Measurements from ENCODE around the gene BCL2. TPM values are rescaled to one million over a fixed set of nuclear protein-coding genes. Genes with fewer than 3 reads are reported as not detected.

The BCL2 gene
- total RNA-seq, 2 donors from 2014 or later = 13.9 to 16.4 TPM

- no peak for TF ChIP-seq CTCF (IDR thresholded peaks at IDR 0.05)
- no peak overlapping the region for H3K27ac ChIP-seq
- DNase-seq = no peak
- no peaks in the 10 kb centered on the region for H3K27me3 ChIP-seq
- no peaks in the 10 kb centered on the region for H3K36me3 ChIP-seq
- no peak overlapping the region for H3K9ac ChIP-seq (ENCODE audit: low read depth in 2 of 2, low read length in 2 of 2)
- H3K4me3 ChIP-seq = no peak overlapping the region
- H3K9me3 ChIP-seq = no peaks in the 10 kb centered on the region
- no peaks in the 10 kb centered on the region for H3K4me1 ChIP-seq
- intact Hi-C loops (cut with DNase I) = no loop called here
Measured at GRCh38 chr18:63267975-63268721, 51.4 kb downstream of the BCL2 start.

DNA sequence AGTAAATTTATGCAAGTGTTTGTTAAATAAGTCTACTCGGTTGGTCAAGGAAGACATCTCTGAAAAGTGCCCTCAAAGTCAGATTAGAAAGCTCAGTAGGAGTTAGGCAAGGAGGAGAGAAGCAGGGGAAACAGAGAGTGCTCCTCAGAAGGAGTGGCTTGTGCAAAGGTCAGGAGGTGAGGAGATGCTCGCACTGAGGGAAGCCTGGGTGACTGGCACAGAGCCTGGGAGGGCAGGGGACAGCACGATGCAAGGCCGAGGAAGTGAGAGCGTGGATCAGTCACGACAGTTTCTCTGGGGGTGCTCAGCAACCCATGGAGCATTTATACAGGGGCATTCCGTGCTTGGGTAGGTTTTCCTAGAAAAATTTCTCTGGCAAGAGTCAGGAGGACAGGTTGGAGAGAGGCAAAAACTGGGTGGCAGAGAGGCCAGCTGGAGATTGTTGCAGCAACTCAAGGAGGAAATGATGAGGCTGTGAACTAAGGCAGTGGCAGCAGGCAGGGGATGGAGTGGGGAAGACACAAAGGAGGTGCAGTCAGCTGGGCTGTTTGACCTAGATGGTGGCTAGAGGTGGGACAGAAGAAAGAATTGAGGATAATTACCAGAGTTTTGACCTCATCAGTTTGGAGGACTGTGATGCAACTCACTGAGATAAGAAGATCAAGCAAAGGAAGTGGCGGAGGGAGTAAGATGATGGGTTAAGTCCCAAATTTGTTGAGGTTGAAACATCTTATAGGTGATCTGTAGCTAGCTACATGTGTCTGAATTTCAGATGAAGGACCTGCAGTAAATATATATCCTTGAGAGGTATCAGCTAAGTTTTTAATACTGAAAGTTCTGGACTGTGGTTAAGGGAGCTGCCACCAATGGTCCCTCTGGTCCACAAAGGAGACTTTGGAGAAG, 52.4 kb downstream of the BCL2 start:
- Histone ChIP-seq H3K36me3 (no peaks in the 10 kb centered on the region), H3K9me3 (no peaks in the 10 kb centered on the region), H3K9ac (ENCODE audit: low read depth in 2 of 2, low read length in 2 of 2) (no peak overlapping the region), H3K27me3 (no peaks in the 10 kb centered on the region), H3K4me3 (no peak overlapping the region), H3K27ac (no peak overlapping the region), H3K4me1 (no peaks in the 10 kb centered on the region)
- no peak for TF ChIP-seq CTCF (IDR thresholded peaks at IDR 0.05)
- no peak for DNase-seq
- intact Hi-C loops (cut with DNase I) = no loop called here

GRCh38 chr18:63265326-63265725, 54.2 kb downstream of the BCL2 start:
- H3K27ac ChIP-seq = no peak overlapping the region
- H3K4me1 ChIP-seq = no peaks in the 10 kb centered on the region

GRCh38 chr18:63264871-63265270, 54.7 kb downstream of the BCL2 start:
- DNase-seq = no peak
- TF ChIP-seq CTCF (IDR thresholded peaks at IDR 0.05) = no peak
- no peaks in the 10 kb centered on the region for H3K4me1 ChIP-seq
- no peaks in the 10 kb centered on the region for H3K36me3 ChIP-seq
- no peak overlapping the region for H3K4me3 ChIP-seq
- intact Hi-C loops (cut with DNase I) = no loop called here
- no peaks in the 10 kb centered on the region for H3K9me3 ChIP-seq
- no peak overlapping the region for H3K27ac ChIP-seq
- no peak overlapping the region for H3K9ac ChIP-seq (ENCODE audit: low read depth in 2 of 2, low read length in 2 of 2)
- H3K27me3 ChIP-seq = no peaks in the 10 kb centered on the region

More at GRCh38 chr18:63265326-63265725, 54.2 kb downstream of the BCL2 start:
- H3K9me3 ChIP-seq = no peaks in the 10 kb centered on the region
- no peak overlapping the region for H3K9ac ChIP-seq (ENCODE audit: low read depth in 2 of 2, low read length in 2 of 2)
- intact Hi-C loops (cut with DNase I) = no loop called here
- no peak overlapping the region for H3K4me3 ChIP-seq
- H3K36me3 ChIP-seq = no peaks in the 10 kb centered on the region
- DNase-seq = no peak
- TF ChIP-seq CTCF (IDR thresholded peaks at IDR 0.05) = no peak
- H3K27me3 ChIP-seq = no peaks in the 10 kb centered on the region

- H3K4me1 ChIP-seq = no peaks in the 10 kb centered on the region
- intact Hi-C loops (cut with DNase I) = no loop called here
- H3K27ac ChIP-seq = no peak overlapping the region
Measured at GRCh38 chr18:63263444-63263843, 56.1 kb downstream of the BCL2 start.

More at GRCh38 chr18:63263444-63263843, 56.1 kb downstream of the BCL2 start:
- Histone ChIP-seq H3K36me3 (no peaks in the 10 kb centered on the region), H3K27me3 (no peaks in the 10 kb centered on the region), H3K4me3 (no peak overlapping the region), H3K9ac (ENCODE audit: low read depth in 2 of 2, low read length in 2 of 2) (no peak overlapping the region), H3K9me3 (no peaks in the 10 kb centered on the region)
- TF ChIP-seq CTCF (IDR thresholded peaks at IDR 0.05) = no peak
- no peak for DNase-seq

Data from colonic mucosa (tissue), 4 donors.